HCT116 (cell line): ENCODE measurements around the gene HUS1. TPM values are rescaled to one million over a fixed set of nuclear protein-coding genes. Genes with fewer than 3 reads are reported as not detected.

Source experiments
- ATAC-seq: fragments of 200-7000 bp; cut with Tn5 transposase; 2 replicates; pipeline ENCODE4 v1.9.1; 2020; ENCODE audit warnings: mild to moderate bottlenecking, moderate library complexity
- BruUV-seq: library from RNA; stranded (reverse); fragments of 400-500 nt; replicated peaks from 2 replicates; lab custom pipeline; 2021; lab: Mats Ljungman, UMichigan
- CTCF ChIA-PET: fragments of 300-600 bp; sonication (Branson Sonifier 250); formaldehyde crosslinking; loops from one replicate; lab custom pipeline; 2021; ENCODE audit warnings: antibody characterized with exemption; lab: Charles Lee
- POLR2A ChIA-PET: fragments of 300-600, 350-600 bp; sonication (Branson Sonifier 250); formaldehyde crosslinking; loops from one replicate; lab custom pipeline; 2021; ENCODE audit warnings: antibody characterized with exemption; lab: Charles Lee
- RAD21 ChIA-PET, 2 experiments: fragments of 300-600 bp; sonication (Branson Sonifier 250); formaldehyde crosslinking; loops; one replicate each; lab custom pipeline; 2023; ENCODE audit warnings: low total read pairs in 2 of 2; ENCODE audit not compliant: uncharacterized antibody in 2 of 2, unreplicated experiment in 2 of 2, low non-redundant PET in 1 of 2; lab: Charles Lee
- DNase-seq: peaks from one replicate; pipeline ENCODE4 v3.0.0-alpha.2; 2010; ENCODE audit warnings: low read depth, low spot score
- H2AFZ ChIP-seq: fragments of 200-600 bp; shearing (Covaris generic), sonication (generic); 2 replicates; pipeline ENCODE4 v1.6.1; 2017; ENCODE audit warnings: low read depth, mixed run types, mixed read lengths, antibody characterized with exemption, low read length; ENCODE audit not compliant: poor library complexity, severe bottlenecking
- H3K27ac ChIP-seq: 2 replicates; pipeline ENCODE4 v1.5.1; 2012; ENCODE audit warnings: low read depth, low read length
- H3K27me3 ChIP-seq: fragments of 200-600 bp; sonication (generic); 2 replicates; pipeline ENCODE4 v1.6.1; 2016; ENCODE audit warnings: mixed run types, low read length, mixed read lengths; ENCODE audit not compliant: insufficient read depth
- H3K36me3 ChIP-seq, 2 experiments: fragments of 200-500 bp in 1 of 2; fragments of 200-600 bp in 1 of 2; sonication (Bioruptor generic) in 1 of 2; sonication (generic) in 1 of 2; 2 replicates each; pipeline versions ENCODE4 v1.5.1 to v1.6.1; 2014 to 2016; ENCODE audit warnings: low read length in 2 of 2, inconsistent platforms in 1 of 2, mixed read lengths in 1 of 2, mixed run types in 1 of 2; ENCODE audit not compliant: insufficient read depth in 2 of 2, control insufficient read depth in 1 of 2
- H3K4me1 ChIP-seq, 2 experiments: fragments of 200-600 bp in 1 of 2; sonication (generic) in 1 of 2; 2 replicates each; pipeline versions ENCODE4 v1.5.1 to v1.6.1; 2012 to 2017; ENCODE audit warnings: low read length in 2 of 2, inconsistent platforms in 1 of 2, mild to moderate bottlenecking in 1 of 2, mixed read lengths in 1 of 2, mixed run types in 1 of 2, moderate library complexity in 1 of 2; ENCODE audit not compliant: insufficient read depth in 2 of 2, control insufficient read depth in 1 of 2
- H3K4me2 ChIP-seq: fragments of 200-600 bp; sonication (generic); 2 replicates; pipeline ENCODE4 v1.6.1; 2017; ENCODE audit warnings: mixed run types, low read length, mixed read lengths
- H3K4me3 ChIP-seq, 2 experiments: fragments of 200-600 bp in 1 of 2; sonication (generic) in 1 of 2; replicated peaks in 1 of 2; 2 replicates each; pipeline ENCODE4 v1.5.1; 2011 to 2016; ENCODE audit warnings: low read length in 2 of 2, control low read depth in 1 of 2, low read depth in 1 of 2, mild to moderate bottlenecking in 1 of 2, mixed read lengths in 1 of 2, mixed run types in 1 of 2
- H3K79me2 ChIP-seq: fragments of 200-600 bp; sonication (generic); 2 replicates; pipeline ENCODE4 v1.6.1; 2017; ENCODE audit warnings: mild to moderate bottlenecking, mixed run types, low read length, moderate library complexity, mixed read lengths; ENCODE audit not compliant: insufficient read depth
- H3K9ac ChIP-seq: fragments of 200-600 bp; sonication (generic); 2 replicates; pipeline ENCODE4 v1.6.1; 2016; ENCODE audit warnings: low read length, mixed read lengths
- H3K9me2 ChIP-seq: fragments of 200-600 bp; sonication (generic), shearing (Covaris generic); 2 replicates; pipeline ENCODE4 v1.6.1; 2017; ENCODE audit warnings: mixed run types, mild to moderate bottlenecking, moderate library complexity; ENCODE audit not compliant: insufficient read depth
- H3K9me3 ChIP-seq, 2 experiments: fragments of 200-500 bp in 1 of 2; fragments of 200-600 bp in 1 of 2; sonication (Bioruptor generic) in 1 of 2; sonication (generic) in 1 of 2; 2 replicates each; pipeline ENCODE4 v1.6.1; 2014 to 2017; ENCODE audit warnings: low read length in 2 of 2, mixed read lengths in 2 of 2, inconsistent platforms in 1 of 2, low read depth in 1 of 2, mild to moderate bottlenecking in 1 of 2, mixed run types in 1 of 2, moderate library complexity in 1 of 2; ENCODE audit not compliant: control insufficient read depth in 1 of 2, insufficient read depth in 1 of 2
- H4K20me1 ChIP-seq: fragments of 200-600 bp; sonication (generic), shearing (Covaris generic); 2 replicates; pipeline ENCODE4 v1.6.1; 2017; ENCODE audit warnings: mixed run types, mild to moderate bottlenecking, moderate library complexity; ENCODE audit not compliant: insufficient read depth
- CBX3 ChIP-seq: IDR thresholded peaks from 2 replicates; pipeline ENCODE4 v1.6.1; 2012; ENCODE audit warnings: low read depth
- EGR1 ChIP-seq: IDR thresholded peaks from 2 replicates; pipeline ENCODE4 v1.6.1; 2012; ENCODE audit warnings: low read depth
- ELF1 ChIP-seq: IDR thresholded peaks from 2 replicates; pipeline ENCODE4 v1.6.1; 2012; ENCODE audit warnings: low read depth, borderline replicate concordance
- EZH2 ChIP-seq: fragments of 200-600 bp; sonication (generic); IDR thresholded peaks from 2 replicates; pipeline ENCODE4 v1.6.1; 2017; ENCODE audit warnings: antibody characterized with exemption, mixed run types
- FOSL1 ChIP-seq: IDR thresholded peaks from 2 replicates; pipeline ENCODE4 v1.6.1; 2012; ENCODE audit warnings: low read depth
- JUND ChIP-seq: IDR thresholded peaks from 2 replicates; pipeline ENCODE4 v1.6.1; 2012
- POLR2A ChIP-seq: IDR thresholded peaks from 2 replicates; pipeline ENCODE4 v1.7.0; 2011; ENCODE audit warnings: borderline replicate concordance; ENCODE audit not compliant: insufficient read depth, insufficient read length; ENCODE audit errors: extremely low read depth
- POLR2AphosphoS5 ChIP-seq: IDR thresholded peaks from 2 replicates; pipeline ENCODE4 v1.6.1; 2011; ENCODE audit warnings: mild to moderate bottlenecking, low read depth, low read length, moderate library complexity
- RAD21 ChIP-seq: IDR thresholded peaks from 2 replicates; pipeline ENCODE4 v1.6.1; 2012; ENCODE audit warnings: low read depth, mild to moderate bottlenecking
- SIN3A ChIP-seq: IDR thresholded peaks from 2 replicates; pipeline ENCODE4 v1.6.1; 2012; ENCODE audit warnings: low read depth
- SP1 ChIP-seq: IDR thresholded peaks from 2 replicates; pipeline ENCODE4 v1.6.1; 2012; ENCODE audit warnings: low read depth
- TCF7L2 ChIP-seq: IDR thresholded peaks from 2 replicates; pipeline ENCODE4 v1.7.0; 2011; ENCODE audit warnings: borderline replicate concordance, inconsistent platforms; ENCODE audit not compliant: insufficient read depth, insufficient read length; ENCODE audit errors: extremely low read depth
- intact Hi-C: fragments of 100-400 bp; cut with micrococcal nuclease; formaldehyde crosslinking; loops from 2 replicates; pipeline ENCODE4 v1.10.0; 2022
- total RNA-seq: library from RNA; stranded (reverse); gene quantifications from one replicate; pipeline ENCODE4 v1.2.1, GENCODE V29; 2021; ENCODE audit not compliant: unreplicated experiment
- TF ChIP-seq, protein P1 (sequence below): IDR thresholded peaks from 2 replicates; pipeline ENCODE4 v1.6.1; 2012
- TF ChIP-seq, protein P2 (sequence below): IDR thresholded peaks from 2 replicates; pipeline ENCODE4 v1.6.1; 2012; ENCODE audit warnings: low read depth
- TF ChIP-seq, protein P3 (sequence below): IDR thresholded peaks from 2 replicates; pipeline ENCODE4 v1.6.1; 2011; ENCODE audit warnings: mild to moderate bottlenecking, low read length, moderate library complexity; ENCODE audit not compliant: insufficient replicate concordance; ENCODE audit errors: extremely low read depth
- TF ChIP-seq, protein P4 (sequence below), 3 experiments: fragments of 200-600 bp in 1 of 3; sonication (generic) in 1 of 3; IDR thresholded peaks in 2 of 3; conservative IDR thresholded peaks in 1 of 3; 2 replicates each; pipeline ENCODE4 v1.5.1; 2012 to 2017; ENCODE audit warnings: low read depth in 2 of 3, low read length in 2 of 3, antibody characterized with exemption in 1 of 3, borderline replicate concordance in 1 of 3, control low read depth in 1 of 3, mild to moderate bottlenecking in 1 of 3, mixed read lengths in 1 of 3, mixed run types in 1 of 3, moderate library complexity in 1 of 3; ENCODE audit not compliant: insufficient read depth in 1 of 3

HUS1 gene
- total RNA-seq, 1 experiment from 2014 or later: 30.0 TPM

DNA sequence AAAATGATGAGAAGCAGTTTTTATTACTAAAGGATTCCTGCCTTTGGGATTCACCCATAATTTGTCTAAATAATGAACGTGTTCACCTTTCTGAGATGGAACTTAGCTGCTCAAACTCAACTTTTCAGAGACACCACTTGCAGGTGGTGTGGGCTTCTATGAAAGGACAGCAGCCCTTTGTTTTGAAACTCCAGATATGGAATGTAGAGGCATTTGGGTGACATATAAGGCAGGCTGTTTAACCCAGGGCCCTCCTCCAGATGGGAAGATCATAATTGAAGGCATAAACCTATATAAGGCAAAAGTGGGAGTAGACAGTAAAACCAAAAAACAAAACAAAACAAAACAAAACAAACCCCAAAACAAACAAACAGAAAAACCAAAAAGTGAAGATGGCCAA lies 11.9 kb upstream of the HUS1 start:
- 0 out of 2 replicates have a peak overlapping the region, but pooled peaks have one; percentile 29 for H3K4me2 ChIP-seq

More for the DNA sequence above, 11.9 kb upstream of the HUS1 start:
- POLR2A ChIA-PET: interaction anchor here (1.3 kb wide), 1 partner anchor 8 kb away, joined by 4 read pairs; no protein-coding TSS in a partner anchor
- no peak overlapping the region for H3K9ac ChIP-seq
- no peaks in the 10 kb centered on the region for H3K9me3 ChIP-seq
- H3K79me2 ChIP-seq: no peaks in the 10 kb centered on the region
- RAD21 ChIA-PET: no interaction called here
- no peak for ATAC-seq
- CTCF ChIA-PET: interaction anchor here (0.7 to 1.4 kb wide), 4 partner anchors 97 to 164 kb away, joined by 3 to 10 read pairs (median 4); no protein-coding TSS in a partner anchor
- intact Hi-C loops: loop anchor here (1.0 kb wide), 1 partner anchor 119 kb away; no protein-coding TSS in a partner anchor
- H3K4me3 ChIP-seq: no peak overlapping the region
- H3K36me3 ChIP-seq: no peaks in the 10 kb centered on the region
- H3K9me2 ChIP-seq: no peaks in the 10 kb centered on the region
- H2AFZ ChIP-seq: no peak overlapping the region
- TF ChIP-seq, protein P1, sequence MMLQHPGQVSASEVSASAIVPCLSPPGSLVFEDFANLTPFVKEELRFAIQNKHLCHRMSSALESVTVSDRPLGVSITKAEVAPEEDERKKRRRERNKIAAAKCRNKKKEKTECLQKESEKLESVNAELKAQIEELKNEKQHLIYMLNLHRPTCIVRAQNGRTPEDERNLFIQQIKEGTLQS: no peak
- TF ChIP-seq SIN3A (no peak), POLR2A (no peak), JUND (no peak), TCF7L2 (no peak), FOSL1 (no peak), EZH2 (no peak), SP1 (no peak), CBX3 (no peak), ELF1 (no peak), RAD21 (no peak), EGR1 (no peak), POLR2AphosphoS5 (no peak)
- TF ChIP-seq, protein P2, sequence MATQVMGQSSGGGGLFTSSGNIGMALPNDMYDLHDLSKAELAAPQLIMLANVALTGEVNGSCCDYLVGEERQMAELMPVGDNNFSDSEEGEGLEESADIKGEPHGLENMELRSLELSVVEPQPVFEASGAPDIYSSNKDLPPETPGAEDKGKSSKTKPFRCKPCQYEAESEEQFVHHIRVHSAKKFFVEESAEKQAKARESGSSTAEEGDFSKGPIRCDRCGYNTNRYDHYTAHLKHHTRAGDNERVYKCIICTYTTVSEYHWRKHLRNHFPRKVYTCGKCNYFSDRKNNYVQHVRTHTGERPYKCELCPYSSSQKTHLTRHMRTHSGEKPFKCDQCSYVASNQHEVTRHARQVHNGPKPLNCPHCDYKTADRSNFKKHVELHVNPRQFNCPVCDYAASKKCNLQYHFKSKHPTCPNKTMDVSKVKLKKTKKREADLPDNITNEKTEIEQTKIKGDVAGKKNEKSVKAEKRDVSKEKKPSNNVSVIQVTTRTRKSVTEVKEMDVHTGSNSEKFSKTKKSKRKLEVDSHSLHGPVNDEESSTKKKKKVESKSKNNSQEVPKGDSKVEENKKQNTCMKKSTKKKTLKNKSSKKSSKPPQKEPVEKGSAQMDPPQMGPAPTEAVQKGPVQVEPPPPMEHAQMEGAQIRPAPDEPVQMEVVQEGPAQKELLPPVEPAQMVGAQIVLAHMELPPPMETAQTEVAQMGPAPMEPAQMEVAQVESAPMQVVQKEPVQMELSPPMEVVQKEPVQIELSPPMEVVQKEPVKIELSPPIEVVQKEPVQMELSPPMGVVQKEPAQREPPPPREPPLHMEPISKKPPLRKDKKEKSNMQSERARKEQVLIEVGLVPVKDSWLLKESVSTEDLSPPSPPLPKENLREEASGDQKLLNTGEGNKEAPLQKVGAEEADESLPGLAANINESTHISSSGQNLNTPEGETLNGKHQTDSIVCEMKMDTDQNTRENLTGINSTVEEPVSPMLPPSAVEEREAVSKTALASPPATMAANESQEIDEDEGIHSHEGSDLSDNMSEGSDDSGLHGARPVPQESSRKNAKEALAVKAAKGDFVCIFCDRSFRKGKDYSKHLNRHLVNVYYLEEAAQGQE: no peak
- TF ChIP-seq, protein P3, sequence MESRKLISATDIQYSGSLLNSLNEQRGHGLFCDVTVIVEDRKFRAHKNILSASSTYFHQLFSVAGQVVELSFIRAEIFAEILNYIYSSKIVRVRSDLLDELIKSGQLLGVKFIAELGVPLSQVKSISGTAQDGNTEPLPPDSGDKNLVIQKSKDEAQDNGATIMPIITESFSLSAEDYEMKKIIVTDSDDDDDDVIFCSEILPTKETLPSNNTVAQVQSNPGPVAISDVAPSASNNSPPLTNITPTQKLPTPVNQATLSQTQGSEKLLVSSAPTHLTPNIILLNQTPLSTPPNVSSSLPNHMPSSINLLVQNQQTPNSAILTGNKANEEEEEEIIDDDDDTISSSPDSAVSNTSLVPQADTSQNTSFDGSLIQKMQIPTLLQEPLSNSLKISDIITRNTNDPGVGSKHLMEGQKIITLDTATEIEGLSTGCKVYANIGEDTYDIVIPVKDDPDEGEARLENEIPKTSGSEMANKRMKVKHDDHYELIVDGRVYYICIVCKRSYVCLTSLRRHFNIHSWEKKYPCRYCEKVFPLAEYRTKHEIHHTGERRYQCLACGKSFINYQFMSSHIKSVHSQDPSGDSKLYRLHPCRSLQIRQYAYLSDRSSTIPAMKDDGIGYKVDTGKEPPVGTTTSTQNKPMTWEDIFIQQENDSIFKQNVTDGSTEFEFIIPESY: no peak
- TF ChIP-seq, protein P4, sequence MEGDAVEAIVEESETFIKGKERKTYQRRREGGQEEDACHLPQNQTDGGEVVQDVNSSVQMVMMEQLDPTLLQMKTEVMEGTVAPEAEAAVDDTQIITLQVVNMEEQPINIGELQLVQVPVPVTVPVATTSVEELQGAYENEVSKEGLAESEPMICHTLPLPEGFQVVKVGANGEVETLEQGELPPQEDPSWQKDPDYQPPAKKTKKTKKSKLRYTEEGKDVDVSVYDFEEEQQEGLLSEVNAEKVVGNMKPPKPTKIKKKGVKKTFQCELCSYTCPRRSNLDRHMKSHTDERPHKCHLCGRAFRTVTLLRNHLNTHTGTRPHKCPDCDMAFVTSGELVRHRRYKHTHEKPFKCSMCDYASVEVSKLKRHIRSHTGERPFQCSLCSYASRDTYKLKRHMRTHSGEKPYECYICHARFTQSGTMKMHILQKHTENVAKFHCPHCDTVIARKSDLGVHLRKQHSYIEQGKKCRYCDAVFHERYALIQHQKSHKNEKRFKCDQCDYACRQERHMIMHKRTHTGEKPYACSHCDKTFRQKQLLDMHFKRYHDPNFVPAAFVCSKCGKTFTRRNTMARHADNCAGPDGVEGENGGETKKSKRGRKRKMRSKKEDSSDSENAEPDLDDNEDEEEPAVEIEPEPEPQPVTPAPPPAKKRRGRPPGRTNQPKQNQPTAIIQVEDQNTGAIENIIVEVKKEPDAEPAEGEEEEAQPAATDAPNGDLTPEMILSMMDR (IDR thresholded peaks at IDR 0.05 in 2 of 3, conservative IDR thresholded peaks at IDR 0.05 in 1 of 3; ENCODE audit: borderline replicate concordance in 1 of 3, insufficient read depth in 1 of 3, low read depth in 2 of 3, low read length in 2 of 3): no peak
- BruUV-seq: no TSS peak
- H4K20me1 ChIP-seq: no peaks in the 10 kb centered on the region
- no peaks in the 10 kb centered on the region for H3K27me3 ChIP-seq
- DNase-seq: no peak
- H3K4me1 ChIP-seq: peaks cover 2 to 5% of the 10 kb centered on the region in 2 experiments; a peak in 2 of 4 replicates
- H3K27ac ChIP-seq: no peak overlapping the region
